MCF 10A (cell line): ENCODE data around the gene GFAP. TPM values are rescaled to one million over a fixed set of nuclear protein-coding genes. Genes with fewer than 3 reads are reported as not detected.

Source experiments
- BruUV-seq: library from RNA; stranded (reverse); fragments of 400-500 nt; replicated peaks from 2 replicates; lab custom pipeline; 2021; lab: Mats Ljungman, UMichigan
- CTCF ChIA-PET: fragments of 300-600 bp; sonication (Branson Sonifier 250); formaldehyde crosslinking; extraction: SDS; loops from one replicate; lab custom pipeline; 2021; ENCODE audit warnings: antibody characterized with exemption, inconsistent platforms; lab: Yijun Ruan, JAX
- POLR2A ChIA-PET: fragments of 300-600, 350-650 bp; sonication (Branson Sonifier 250); formaldehyde crosslinking; extraction: SDS; loops from one replicate; lab custom pipeline; 2020; ENCODE audit warnings: antibody characterized with exemption, inconsistent platforms; lab: Yijun Ruan, JAX
- DNase-seq: peaks from one replicate; pipeline ENCODE4 v3.0.0-alpha.2; 2018; ENCODE audit not compliant: unreplicated experiment
- H3K27ac Mint-ChIP-seq: one replicate; pipeline ENCODE4 v1.8.0; 2022; ENCODE audit warnings: mild to moderate bottlenecking, low read depth, mixed read lengths; ENCODE audit not compliant: unreplicated experiment
- H3K27me3 Mint-ChIP-seq: one replicate; pipeline ENCODE4 v1.8.0; 2022; ENCODE audit warnings: mixed read lengths; ENCODE audit not compliant: insufficient read depth, unreplicated experiment
- H3K36me3 Mint-ChIP-seq: one replicate; pipeline ENCODE4 v1.8.0; 2022; ENCODE audit warnings: mild to moderate bottlenecking, moderate library complexity, mixed read lengths; ENCODE audit not compliant: insufficient read depth, unreplicated experiment
- H3K4me1 Mint-ChIP-seq: one replicate; pipeline ENCODE4 v1.8.0; 2022; ENCODE audit warnings: mixed read lengths; ENCODE audit not compliant: insufficient read depth, unreplicated experiment
- H3K4me3 Mint-ChIP-seq: one replicate; pipeline ENCODE4 v1.8.0; 2022; ENCODE audit warnings: mild to moderate bottlenecking, moderate library complexity, mixed read lengths; ENCODE audit not compliant: unreplicated experiment
- H3K9me3 Mint-ChIP-seq: one replicate; pipeline ENCODE4 v1.8.0; 2022; ENCODE audit warnings: mixed read lengths; ENCODE audit not compliant: unreplicated experiment
- CTCF ChIP-seq: fragments of 200-600 bp; IDR thresholded peaks from one replicate; pipeline ENCODE4 v1.8.0; 2022; ENCODE audit warnings: antibody characterized with exemption, mild to moderate bottlenecking; ENCODE audit not compliant: unreplicated experiment
- intact Hi-C: fragments of 100-400 bp; cut with micrococcal nuclease; formaldehyde crosslinking; loops from 2 replicates; pipeline ENCODE4 v1.14.1; 2022
- total RNA-seq: library from RNA; stranded (reverse); gene quantifications from 2 replicates; pipeline ENCODE4 v1.2.3, GENCODE V29; 2022

The GFAP gene
- total RNA-seq, 1 experiment from 2014 or later = not detected

GRCh38 chr17:44881145-44881544, 34.2 kb downstream of the GFAP start:
- Mint-ChIP-seq H3K4me1 (no peaks in the 10 kb centered on the region), H3K27ac (no peak overlapping the region), H3K27me3 (no peaks in the 10 kb centered on the region), H3K9me3 (no peaks in the 10 kb centered on the region), H3K36me3 (peaks cover 88% of the 10 kb centered on the region), H3K4me3 (no peak overlapping the region)
- no peak for TF ChIP-seq CTCF
- intact Hi-C loops = no loop called here
- BruUV-seq = no TSS peak
- ChIA-PET CTCF (interaction anchor here (0.7 to 1.9 kb wide), 9 partner anchors 11 to 106 kb away, joined by 3 to 12 read pairs (median 3); no protein-coding TSS in a partner anchor), POLR2A (interaction anchor here (0.6 to 1.7 kb wide), 4 partner anchors 18 to 453 kb away, joined by 3 to 6 read pairs (median 4); partner anchors contain the start of gene EFTUD2)
- DNase-seq = no peak

- POLR2A ChIA-PET = no interaction called here
- peaks cover 88% of the 10 kb centered on the region for H3K36me3 Mint-ChIP-seq
- TF ChIP-seq CTCF = no peak
- intact Hi-C loops = no loop called here
- no peaks in the 10 kb centered on the region for H3K4me1 Mint-ChIP-seq
- BruUV-seq = no TSS peak
- DNase-seq = no peak
- peak overlapping the region; percentile 16 for H3K27ac Mint-ChIP-seq
- no peaks in the 10 kb centered on the region for H3K9me3 Mint-ChIP-seq
- no peak overlapping the region for H3K4me3 Mint-ChIP-seq
- H3K27me3 Mint-ChIP-seq = no peaks in the 10 kb centered on the region
- CTCF ChIA-PET = interaction anchor here (1.3 to 4.1 kb wide), 6 partner anchors 12 to 109 kb away, joined by 3 to 48 read pairs (median 17); no protein-coding TSS in a partner anchor
Measured at GRCh38 chr17:44880062-44880461, 35.2 kb downstream of the GFAP start.

- Mint-ChIP-seq H3K27me3 (no peaks in the 10 kb centered on the region), H3K36me3 (peaks cover 86% of the 10 kb centered on the region), H3K27ac (no peak overlapping the region), H3K4me1 (no peaks in the 10 kb centered on the region), H3K4me3 (no peak overlapping the region), H3K9me3 (no peaks in the 10 kb centered on the region)
- no peak for DNase-seq
- intact Hi-C loops = no loop called here
- BruUV-seq = no TSS peak
- no peak for TF ChIP-seq CTCF
- ChIA-PET POLR2A (interaction anchor here (0.9 to 1.9 kb wide), 3 partner anchors 11 to 100 kb away, joined by 3 to 6 read pairs (median 5); no protein-coding TSS in a partner anchor), CTCF (interaction anchor here (0.6 to 4.1 kb wide), 18 partner anchors 9 to 740 kb away, joined by 3 to 48 read pairs (median 6); partner anchors contain the start of gene EFTUD2)
Measured at GRCh38 chr17:44879376-44879775, 35.9 kb downstream of the GFAP start.

- peak; percentile 41 for TF ChIP-seq CTCF
- POLR2A ChIA-PET = interaction anchor here (0.6 to 1.9 kb wide), 7 partner anchors 10 to 182 kb away, joined by 3 to 6 read pairs (median 3); partner anchors contain the start of genes EFTUD2 and NMT1
- peaks cover 86% of the 10 kb centered on the region for H3K36me3 Mint-ChIP-seq
Measured at GRCh38 chr17:44878627-44879221, 36.6 kb downstream of the GFAP start.

More at GRCh38 chr17:44878627-44879221, 36.6 kb downstream of the GFAP start:
- Mint-ChIP-seq H3K27ac (no peak overlapping the region), H3K27me3 (no peaks in the 10 kb centered on the region), H3K9me3 (no peaks in the 10 kb centered on the region), H3K4me3 (no peak overlapping the region), H3K4me1 (no peaks in the 10 kb centered on the region)
- CTCF ChIA-PET = interaction anchor here (0.6 to 4.1 kb wide), 23 partner anchors 8 to 406 kb away, joined by 3 to 48 read pairs (median 4); partner anchors contain the start of gene EFTUD2
- no TSS peak for BruUV-seq
- intact Hi-C loops = loop anchor here (1.0 kb wide), 1 partner anchor 103 kb away; no protein-coding TSS in a partner anchor
- DNase-seq = peak; percentile 42
